Chondrocyte (in vitro differentiated cells): ENCODE results near the gene TEAD1. TPM values are rescaled to one million over a fixed set of nuclear protein-coding genes. Genes with fewer than 3 reads are reported as not detected.

ENCODE experiments used
- DNase-seq: peaks from one replicate; pipeline ENCODE4 v3.0.0; 2021; ENCODE audit warnings: mixed read lengths, low spot score
- H3K27ac Mint-ChIP-seq: one replicate; pipeline ENCODE4 v1.8.0; 2021; ENCODE audit warnings: mild to moderate bottlenecking, moderate library complexity, mixed read lengths; ENCODE audit not compliant: unreplicated experiment
- H3K27me3 Mint-ChIP-seq: 2 replicates; pipeline ENCODE4 v1.8.0; 2021; ENCODE audit warnings: low read depth, mixed read lengths
- H3K36me3 Mint-ChIP-seq: 2 replicates; pipeline ENCODE4 v1.8.0; 2021; ENCODE audit warnings: low read depth, mixed read lengths
- H3K4me1 Mint-ChIP-seq: 2 replicates; pipeline ENCODE4 v1.8.0; 2021; ENCODE audit warnings: low read depth, mild to moderate bottlenecking, mixed read lengths
- H3K4me3 Mint-ChIP-seq: one replicate; pipeline ENCODE4 v1.8.0; 2021; ENCODE audit warnings: mild to moderate bottlenecking, moderate library complexity, mixed read lengths; ENCODE audit not compliant: unreplicated experiment
- H3K9me3 Mint-ChIP-seq: 2 replicates; pipeline ENCODE4 v1.8.0; 2021; ENCODE audit warnings: low read depth, mixed read lengths
- CTCF ChIP-seq: fragments of 200-600 bp; sonication (generic); IDR thresholded peaks from 2 replicates; pipeline ENCODE4 v1.5.0; 2021; ENCODE audit warnings: antibody characterized with exemption, mild to moderate bottlenecking, moderate library complexity
- total RNA-seq: library from RNA; stranded (reverse); gene quantifications from 3 replicates; pipeline ENCODE4 v1.2.1, GENCODE V29; 2021

The TEAD1 gene
- total RNA-seq, 1 donor from 2014 or later, result 137 TPM

GRCh38 chr11:12693094-12693478, 18.9 kb downstream of the TEAD1 start:
- peak overlapping the region; percentile 70 for H3K4me3 Mint-ChIP-seq
- peaks cover 93% of the 10 kb centered on the region for H3K4me1 Mint-ChIP-seq

GRCh38 chr11:12693479-12694182, 19.4 kb downstream of the TEAD1 start:
- peak overlapping the region; percentile 70 for H3K4me3 Mint-ChIP-seq
- peak overlapping the region; percentile 99 for H3K27ac Mint-ChIP-seq
- no peak for DNase-seq
- H3K4me1 Mint-ChIP-seq, result peaks cover 93% of the 10 kb centered on the region
- H3K9me3 Mint-ChIP-seq, result no peaks in the 10 kb centered on the region
- peaks cover 1% of the 10 kb centered on the region for H3K36me3 Mint-ChIP-seq
- TF ChIP-seq CTCF, result peak; percentile 4
- no peaks in the 10 kb centered on the region for H3K27me3 Mint-ChIP-seq

More at GRCh38 chr11:12693094-12693478, 18.9 kb downstream of the TEAD1 start:
- Mint-ChIP-seq H3K9me3 (no peaks in the 10 kb centered on the region), H3K27me3 (no peaks in the 10 kb centered on the region), H3K36me3 (peaks cover 1% of the 10 kb centered on the region), H3K27ac (peak overlapping the region; percentile 99)
- DNase-seq, result no peak
- TF ChIP-seq CTCF, result no peak

GRCh38 chr11:12694183-12694531, 19.9 kb downstream of the TEAD1 start:
- Mint-ChIP-seq H3K27me3 (no peaks in the 10 kb centered on the region), H3K9me3 (no peaks in the 10 kb centered on the region)
- no peak for TF ChIP-seq CTCF

GRCh38 chr11:12695221-12695794, 21.1 kb downstream of the TEAD1 start:
- peaks cover 90% of the 10 kb centered on the region for H3K4me1 Mint-ChIP-seq
- no peak overlapping the region for H3K4me3 Mint-ChIP-seq
- peak overlapping the region; percentile 99 for H3K27ac Mint-ChIP-seq
- no peaks in the 10 kb centered on the region for H3K27me3 Mint-ChIP-seq
- no peak for TF ChIP-seq CTCF
- no peaks in the 10 kb centered on the region for H3K9me3 Mint-ChIP-seq
- no peak for DNase-seq
- no peaks in the 10 kb centered on the region for H3K36me3 Mint-ChIP-seq

More at GRCh38 chr11:12694183-12694531, 19.9 kb downstream of the TEAD1 start:
- Mint-ChIP-seq H3K4me1 (peaks cover 93% of the 10 kb centered on the region), H3K4me3 (peak overlapping the region; percentile 70), H3K36me3 (no peaks in the 10 kb centered on the region), H3K27ac (peak overlapping the region; percentile 99)
- DNase-seq, result no peak

GRCh38 chr11:12695873-12696272, 21.7 kb downstream of the TEAD1 start:
- Mint-ChIP-seq H3K36me3 (no peaks in the 10 kb centered on the region), H3K9me3 (no peaks in the 10 kb centered on the region), H3K27ac (peak overlapping the region; percentile 99), H3K4me1 (peaks cover 89% of the 10 kb centered on the region), H3K4me3 (no peak overlapping the region), H3K27me3 (no peaks in the 10 kb centered on the region)
- TF ChIP-seq CTCF, result no peak
- no peak for DNase-seq
